Activated CD8-positive, alpha-beta T cell treated with anti-CD3 and anti-CD28 coated beads for 36 hours (primary cell): ENCODE measurements around the gene COPS6. TPM values are rescaled to one million over a fixed set of nuclear protein-coding genes. Genes with fewer than 3 reads are reported as not detected.

Source experiments
- ATAC-seq: fragments of 200-7000 bp; cut with Tn5 transposase; one replicate; pipeline ENCODE4 v1.10.0; 2021; ENCODE audit warnings: mild to moderate bottlenecking, moderate library complexity
- CTCF ChIA-PET: fragments of 350-600 bp; sonication (Branson Sonifier 250); formaldehyde crosslinking; loops from one replicate; lab custom pipeline; 2021; ENCODE audit warnings: antibody characterized with exemption; lab: Charles Lee
- POLR2A ChIA-PET: fragments of 350-600 bp; sonication (Branson Sonifier 250); formaldehyde crosslinking; loops from one replicate; lab custom pipeline; 2021; ENCODE audit warnings: antibody characterized with exemption; lab: Charles Lee
- DNase-seq: peaks from one replicate; pipeline ENCODE4 v3.0.0-alpha.2; 2020
- H3K27ac Mint-ChIP-seq: one replicate; pipeline ENCODE4 v1.8.0; 2021; ENCODE audit warnings: mild to moderate bottlenecking, mixed read lengths
- H3K27me3 Mint-ChIP-seq: one replicate; pipeline ENCODE4 v1.8.0; 2021; ENCODE audit warnings: mixed read lengths
- H3K36me3 Mint-ChIP-seq: one replicate; pipeline ENCODE4 v1.8.0; 2021; ENCODE audit warnings: low read depth, mixed read lengths
- H3K4me1 Mint-ChIP-seq: one replicate; pipeline ENCODE4 v1.8.0; 2021; ENCODE audit warnings: low read depth, mixed read lengths
- H3K4me3 Mint-ChIP-seq: one replicate; pipeline ENCODE4 v1.8.0; 2021; ENCODE audit warnings: mild to moderate bottlenecking, moderate library complexity, mixed read lengths
- H3K9me3 Mint-ChIP-seq: one replicate; pipeline ENCODE4 v1.8.0; 2021; ENCODE audit warnings: mixed read lengths
- CTCF ChIP-seq: fragments of 200-600 bp; IDR thresholded peaks from one replicate; pipeline ENCODE4 v1.8.0; 2022; ENCODE audit warnings: antibody characterized with exemption, mild to moderate bottlenecking
- intact Hi-C: fragments of 100-400 bp; cut with micrococcal nuclease; formaldehyde crosslinking; loops from one replicate; pipeline ENCODE4 v1.10.0; 2022
- total RNA-seq, 2 experiments: library from RNA; stranded (reverse); gene quantifications; one replicate each; pipeline ENCODE4 v1.2.3, GENCODE V29; 2021

Gene COPS6
- total RNA-seq, 2 experiments from 2014 or later = 81.3 to 86.3 TPM

- Mint-ChIP-seq H3K27ac (peak overlapping the region; percentile 97), H3K27me3 (no peaks in the 10 kb centered on the region), H3K4me3 (no peak overlapping the region), H3K4me1 (peaks cover 36% of the 10 kb centered on the region), H3K9me3 (no peaks in the 10 kb centered on the region), H3K36me3 (peaks cover 52% of the 10 kb centered on the region)
- peak; percentile 31 for TF ChIP-seq CTCF
- DNase-seq (peak; percentile 35), ATAC-seq (no peak)
- ChIA-PET CTCF (interaction anchor here (0.8 to 1.8 kb wide), 3 partner anchors 9 to 11 kb away, joined by 3 to 10 read pairs (median 4); partner anchors contain the start of genes AP4M1 and MCM7), POLR2A (interaction anchor here (1.0 to 6.7 kb wide), 8 partner anchors 10 to 75 kb away, joined by 3 to 187 read pairs (median 6); partner anchors contain the start of genes AP4M1, CNPY4, MBLAC1 and MCM7)
- intact Hi-C loops = no loop called here
These were observed 2.8 kb downstream of the COPS6 start for GRCh38 chr7:100091411-100092181.

- H3K4me3 Mint-ChIP-seq = no peak overlapping the region
- TF ChIP-seq CTCF = no peak
These were observed 4.3 kb downstream of the COPS6 start for GRCh38 chr7:100093054-100093453.

DNA sequence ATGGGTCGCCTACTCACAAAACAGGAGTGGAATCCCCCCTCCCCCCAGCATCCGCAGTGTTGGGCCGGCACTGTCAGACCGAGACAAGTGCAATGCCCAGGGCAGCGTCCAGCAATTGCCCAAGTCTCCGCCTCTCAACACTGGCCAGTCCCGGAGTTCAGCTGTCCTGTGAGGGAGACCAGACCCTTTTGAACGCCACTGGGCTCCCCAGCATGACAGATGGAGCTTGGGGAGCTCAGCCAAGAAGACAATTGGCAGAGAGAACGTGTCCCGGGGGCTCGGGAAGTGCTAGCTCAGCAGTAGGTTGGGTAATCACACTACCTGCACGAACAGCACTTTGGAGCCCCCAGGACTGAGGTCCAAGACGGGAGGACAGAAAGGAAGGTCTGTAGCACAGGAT lies 4.7 kb downstream of the COPS6 start:
- Mint-ChIP-seq H3K36me3 (peaks cover 68% of the 10 kb centered on the region), H3K27me3 (no peaks in the 10 kb centered on the region), H3K9me3 (no peaks in the 10 kb centered on the region), H3K4me3 (no peak overlapping the region), H3K27ac (no peak overlapping the region), H3K4me1 (peaks cover 48% of the 10 kb centered on the region)
- intact Hi-C loops = no loop called here
- TF ChIP-seq CTCF = no peak
- ChIA-PET POLR2A (interaction anchor here (1.0 to 6.7 kb wide), 7 partner anchors 9 to 528 kb away, joined by 3 to 187 read pairs (median 7); partner anchors contain the start of genes AP4M1, CNPY4, MCM7 and ZNF3), CTCF (interaction anchor here (1.9 kb wide), 1 partner anchor 37 kb away, joined by 4 read pairs; no protein-coding TSS in a partner anchor)
- DNase-seq = no peak
- no peak for ATAC-seq

More at GRCh38 chr7:100093054-100093453, 4.3 kb downstream of the COPS6 start:
- peaks cover 44% of the 10 kb centered on the region for H3K4me1 Mint-ChIP-seq
- no peaks in the 10 kb centered on the region for H3K27me3 Mint-ChIP-seq
- intact Hi-C loops = no loop called here
- H3K27ac Mint-ChIP-seq = no peak overlapping the region
- CTCF ChIA-PET = interaction anchor here (1.9 kb wide), 1 partner anchor 38 kb away, joined by 4 read pairs; no protein-coding TSS in a partner anchor
- peaks cover 63% of the 10 kb centered on the region for H3K36me3 Mint-ChIP-seq
- POLR2A ChIA-PET = interaction anchor here (1.0 to 6.7 kb wide), 7 partner anchors 10 to 528 kb away, joined by 3 to 187 read pairs (median 7); partner anchors contain the start of genes AP4M1, CNPY4, MCM7 and ZNF3
- ATAC-seq (no peak), DNase-seq (no peak)
- H3K9me3 Mint-ChIP-seq = no peaks in the 10 kb centered on the region

- ChIA-PET POLR2A (interaction anchor here (1.0 to 6.7 kb wide), 6 partner anchors 9 to 529 kb away, joined by 3 to 187 read pairs (median 5); partner anchors contain the start of genes AP4M1 and MCM7), CTCF (interaction anchor here (1.9 kb wide), 1 partner anchor 37 kb away, joined by 4 read pairs; no protein-coding TSS in a partner anchor)
- Mint-ChIP-seq H3K27ac (no peak overlapping the region), H3K9me3 (no peaks in the 10 kb centered on the region), H3K36me3 (peaks cover 73% of the 10 kb centered on the region), H3K27me3 (no peaks in the 10 kb centered on the region), H3K4me3 (no peak overlapping the region), H3K4me1 (peaks cover 53% of the 10 kb centered on the region)
- TF ChIP-seq CTCF = no peak
- ATAC-seq = no peak
- DNase-seq = no peak
- intact Hi-C loops = no loop called here
These were observed 5.2 kb downstream of the COPS6 start for GRCh38 chr7:100093925-100094486.
